WTC11 (cell line): Measurements from ENCODE around the gene APBA3. TPM values are rescaled to one million over a fixed set of nuclear protein-coding genes. Genes with fewer than 3 reads are reported as not detected.

Experiments
- ATAC-seq: fragments of 200-7000 bp; cut with Tn5 transposase; 2 replicates; pipeline ENCODE4 v1.10.0; 2021; ENCODE audit warnings: mild to moderate bottlenecking, moderate library complexity
- CTCF ChIA-PET: fragments of 300-600 bp; sonication (Branson Sonifier 250); formaldehyde crosslinking; loops from one replicate; lab custom pipeline; 2021; ENCODE audit warnings: antibody characterized with exemption; lab: Charles Lee
- POLR2A ChIA-PET: fragments of 350-600 bp; sonication (Branson Sonifier 250); formaldehyde crosslinking; loops from one replicate; lab custom pipeline; 2021; ENCODE audit warnings: antibody characterized with exemption; lab: Charles Lee
- DNase-seq: peaks from one replicate; pipeline ENCODE4 v3.0.0; 2021; ENCODE audit warnings: low spot score
- H3K27ac Mint-ChIP-seq: 2 replicates; pipeline ENCODE4 v1.8.0; 2021; ENCODE audit warnings: mixed read lengths
- H3K27me3 Mint-ChIP-seq: 2 replicates; pipeline ENCODE4 v1.8.0; 2021; ENCODE audit warnings: low read depth, mild to moderate bottlenecking, moderate library complexity, mixed read lengths
- H3K36me3 Mint-ChIP-seq: 2 replicates; pipeline ENCODE4 v1.8.0; 2021; ENCODE audit warnings: mixed read lengths
- H3K4me1 Mint-ChIP-seq: 2 replicates; pipeline ENCODE4 v1.8.0; 2022; ENCODE audit warnings: mixed read lengths
- H3K4me3 Mint-ChIP-seq: 2 replicates; pipeline ENCODE4 v1.8.0; 2021; ENCODE audit warnings: mild to moderate bottlenecking, moderate library complexity, mixed read lengths
- H3K9me3 Mint-ChIP-seq: 2 replicates; pipeline ENCODE4 v1.8.0; 2021; ENCODE audit warnings: mixed read lengths
- ATF1 ChIP-seq: sonication (generic); formaldehyde crosslinking; IDR thresholded peaks from 2 replicates; pipeline ENCODE4 v1.8.1; 2023; ENCODE audit warnings: mild to moderate bottlenecking, moderate library complexity, missing genetic modification reagents
- E2F5 ChIP-seq: sonication (generic); formaldehyde crosslinking; IDR thresholded peaks from 2 replicates; pipeline ENCODE4 v1.8.1; 2022; ENCODE audit warnings: mild to moderate bottlenecking, moderate library complexity, missing genetic modification reagents
- ESRRA ChIP-seq: sonication (generic); formaldehyde crosslinking; IDR thresholded peaks from 2 replicates; pipeline ENCODE4 v1.8.1; 2022; ENCODE audit warnings: mild to moderate bottlenecking, missing genetic modification reagents, borderline replicate concordance
- FOXJ3 ChIP-seq: sonication (generic); formaldehyde crosslinking; IDR thresholded peaks from 2 replicates; pipeline ENCODE4 v1.9.0; 2021; ENCODE audit warnings: missing genetic modification reagents, mild to moderate bottlenecking, borderline replicate concordance
- GTF2I ChIP-seq: fragments of 250-450 bp; sonication (Bioruptor Pico); conservative IDR thresholded peaks from 2 replicates; pipeline ENCODE4 v1.4.0; 2021; ENCODE audit warnings: mild to moderate bottlenecking
- HMGXB4 ChIP-seq: sonication (generic); formaldehyde crosslinking; IDR thresholded peaks from 2 replicates; pipeline ENCODE4 v1.8.1; 2023; ENCODE audit warnings: mild to moderate bottlenecking, moderate library complexity, missing genetic modification reagents
- IRF2 ChIP-seq: sonication (generic); formaldehyde crosslinking; IDR thresholded peaks from 2 replicates; pipeline ENCODE4 v1.8.0; 2022; ENCODE audit warnings: low read depth, missing genetic modification reagents, borderline replicate concordance
- NR1H2 ChIP-seq: sonication (generic); formaldehyde crosslinking; IDR thresholded peaks from 2 replicates; pipeline ENCODE4 v1.9.0; 2021; ENCODE audit warnings: mild to moderate bottlenecking, moderate library complexity, missing genetic modification reagents
- NR2C2 ChIP-seq: sonication (generic); formaldehyde crosslinking; IDR thresholded peaks from 2 replicates; pipeline ENCODE4 v1.8.0; 2022; ENCODE audit warnings: mild to moderate bottlenecking, missing genetic modification reagents
- PRRX2 ChIP-seq: fragments of 250-450 bp; sonication (Bioruptor Pico); IDR thresholded peaks from 2 replicates; pipeline ENCODE4 v1.8.0; 2021; ENCODE audit warnings: mild to moderate bottlenecking
- ZBTB21 ChIP-seq: sonication (generic); formaldehyde crosslinking; IDR thresholded peaks from 2 replicates; pipeline ENCODE4 v1.8.1; 2023; ENCODE audit warnings: mild to moderate bottlenecking, missing genetic modification reagents, borderline replicate concordance
- ZNF396 ChIP-seq: fragments of 250-450 bp; sonication (Bioruptor Pico); IDR thresholded peaks from 2 replicates; pipeline ENCODE4 v1.8.0; 2021; ENCODE audit warnings: mild to moderate bottlenecking, moderate library complexity, borderline replicate concordance
- ZNF425 ChIP-seq: fragments of 250-450 bp; sonication (Bioruptor Pico); conservative IDR thresholded peaks from 2 replicates; pipeline ENCODE4 v1.9.0; 2021; ENCODE audit warnings: mild to moderate bottlenecking
- total RNA-seq: library from RNA; stranded (reverse); gene quantifications from 3 replicates; pipeline ENCODE4 v1.2.3, GENCODE V29; 2021

Gene APBA3
- total RNA-seq, 1 experiment from 2014 or later, result 27.5 TPM

GRCh38 chr19:3734310-3734600 lies 27.2 kb downstream of the APBA3 start:
- Mint-ChIP-seq H3K36me3 (peaks cover 15% of the 10 kb centered on the region), H3K27ac (no peak overlapping the region), H3K9me3 (peaks cover 5% of the 10 kb centered on the region), H3K4me3 (no peak overlapping the region), H3K4me1 (no peaks in the 10 kb centered on the region), H3K27me3 (no peaks in the 10 kb centered on the region)
- TF ChIP-seq E2F5 (CRISPR knock-in tag) (no peak), HMGXB4 (CRISPR knock-in tag) (no peak), GTF2I (CRISPR knock-in tag) (no peak)
- ATAC-seq (no peak), DNase-seq (no peak)
- POLR2A ChIA-PET, result no interaction called here
- CTCF ChIA-PET, result interaction anchor here (1.4 kb wide), 1 partner anchor 78 kb away, joined by 4 read pairs; no protein-coding TSS in a partner anchor

GRCh38 chr19:3733549-3734309 lies 27.8 kb downstream of the APBA3 start:
- no peak overlapping the region for H3K4me3 Mint-ChIP-seq
- TF ChIP-seq ATF1 (CRISPR knock-in tag) (no peak), ZNF396 (CRISPR knock-in tag) (no peak), IRF2 (CRISPR knock-in tag) (no peak), ZNF425 (CRISPR knock-in tag) (no peak), NR1H2 (CRISPR knock-in tag) (no peak), FOXJ3 (no peak)
- TF ChIP-seq, all 79 proteins: peak for 0
- no peak for DNase-seq
- Mint-ChIP-seq H3K36me3 (peaks cover 15% of the 10 kb centered on the region), H3K9me3 (peaks cover 8% of the 10 kb centered on the region), H3K27me3 (no peaks in the 10 kb centered on the region), H3K4me1 (no peaks in the 10 kb centered on the region), H3K27ac (peak overlapping the region; percentile 57)
- ChIA-PET CTCF (interaction anchor here (1.4 kb wide), 1 partner anchor 78 kb away, joined by 4 read pairs; no protein-coding TSS in a partner anchor), POLR2A (no interaction called here)
- no peak for ATAC-seq

GRCh38 chr19:3732108-3732507 lies 29.4 kb downstream of the APBA3 start:
- Mint-ChIP-seq H3K9me3 (peaks cover 8% of the 10 kb centered on the region), H3K27me3 (no peaks in the 10 kb centered on the region), H3K4me1 (no peaks in the 10 kb centered on the region), H3K36me3 (peaks cover 11% of the 10 kb centered on the region), H3K4me3 (no peak overlapping the region), H3K27ac (no peak overlapping the region)
- POLR2A ChIA-PET, result interaction anchor here (0.6 kb wide), 1 partner anchor 709 kb away, joined by 3 read pairs; no protein-coding TSS in a partner anchor
- CTCF ChIA-PET, result interaction anchor here (0.7 to 0.9 kb wide), 3 partner anchors 10 to 1158 kb away, joined by 3 to 6 read pairs (median 4); no protein-coding TSS in a partner anchor
- ATAC-seq (no peak), DNase-seq (no peak)
- TF ChIP-seq PRRX2 (CRISPR knock-in tag) (no peak), ZBTB21 (no peak), NR2C2 (CRISPR knock-in tag) (no peak), GTF2I (CRISPR knock-in tag) (0 out of 2 replicates have a peak, but pooled peaks have one; percentile 52)

GRCh38 chr19:3730457-3730958 lies 31.0 kb downstream of the APBA3 start:
- no peak for TF ChIP-seq ESRRA
- H3K36me3 Mint-ChIP-seq, result peaks cover 8% of the 10 kb centered on the region
- ATAC-seq (no peak), DNase-seq (no peak)
- no peaks in the 10 kb centered on the region for H3K27me3 Mint-ChIP-seq
- H3K4me1 Mint-ChIP-seq, result peaks cover 3% of the 10 kb centered on the region; the same call in 1 of the 2 replicates
- ChIA-PET CTCF (interaction anchor here (1.2 kb wide), 1 partner anchor 9 kb away, joined by 3 read pairs; no protein-coding TSS in a partner anchor), POLR2A (no interaction called here)
- H3K9me3 Mint-ChIP-seq, result peaks cover 8% of the 10 kb centered on the region
- no peak overlapping the region for H3K4me3 Mint-ChIP-seq
- no peak overlapping the region for H3K27ac Mint-ChIP-seq
